KOPT-K1 (cell line): ENCODE measurements around the gene TP53AIP1.
"Not testable (repeated sequence)": the region's sequence is repeated elsewhere in the genome, so short reads cannot be mapped to it uniquely, and the experiment has no call there.

Experiments
- H3K27ac ChIP-seq: fragments of 200-600 bp; sonication (generic); 2 replicates; pipeline ENCODE4 v1.5.1; 2016; ENCODE audit warnings: antibody characterized with exemption, mild to moderate bottlenecking, low read depth, low read length; ENCODE audit not compliant: poor library complexity, severe bottlenecking
- H3K36me3 ChIP-seq: fragments of 200-600 bp; sonication (generic); 2 replicates; pipeline ENCODE4 v1.5.1; 2017; ENCODE audit warnings: antibody characterized with exemption, mild to moderate bottlenecking, low read length, moderate library complexity; ENCODE audit not compliant: insufficient read depth
- H3K9me3 ChIP-seq: fragments of 200-600 bp; sonication (generic); 2 replicates; pipeline ENCODE4 v1.5.1; 2017; ENCODE audit warnings: antibody characterized with exemption, low read length, mild to moderate bottlenecking; ENCODE audit not compliant: insufficient read depth, poor library complexity, severe bottlenecking

TP53AIP1 gene

DNA sequence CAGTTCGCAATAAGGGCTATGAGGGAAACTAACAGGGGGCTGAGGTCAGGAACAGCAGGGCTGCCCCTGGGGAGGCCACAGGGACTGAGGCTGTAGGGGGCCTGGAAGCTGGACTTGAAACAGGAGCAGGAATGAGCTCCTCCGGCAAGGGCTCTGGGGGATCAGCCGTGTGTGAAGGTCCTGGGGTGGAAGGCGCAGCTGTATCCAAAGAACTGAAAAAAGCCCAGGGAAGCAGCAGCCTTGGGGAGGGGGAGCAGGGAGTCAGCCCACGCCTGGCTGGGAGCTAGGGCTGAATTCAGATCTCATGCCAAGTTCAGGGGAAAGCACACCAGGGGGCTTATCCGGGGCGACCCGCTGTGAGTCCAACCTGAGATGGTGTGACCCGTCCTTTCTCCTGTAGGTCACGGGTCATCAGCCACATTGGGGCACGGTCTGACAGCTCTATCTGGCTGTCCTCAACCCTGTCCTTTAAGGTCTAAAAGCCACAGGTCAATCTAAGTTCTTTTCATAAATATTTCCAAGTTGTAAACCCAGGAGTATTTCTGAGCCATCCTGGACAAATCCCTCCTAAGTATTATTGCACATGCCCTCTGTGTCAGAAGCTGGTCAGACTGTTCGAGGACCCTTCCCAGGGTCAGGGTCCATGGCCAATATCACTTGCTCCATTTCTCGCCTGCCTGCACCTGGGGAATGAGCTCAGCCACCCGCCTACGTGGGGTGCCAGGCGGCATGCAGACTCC lies 18.0 kb downstream of the TP53AIP1 start:
- Histone ChIP-seq H3K27ac (no peak overlapping the region), H3K36me3 (no peaks in the 10 kb centered on the region), H3K9me3 (no peaks in the 10 kb centered on the region)

DNA sequence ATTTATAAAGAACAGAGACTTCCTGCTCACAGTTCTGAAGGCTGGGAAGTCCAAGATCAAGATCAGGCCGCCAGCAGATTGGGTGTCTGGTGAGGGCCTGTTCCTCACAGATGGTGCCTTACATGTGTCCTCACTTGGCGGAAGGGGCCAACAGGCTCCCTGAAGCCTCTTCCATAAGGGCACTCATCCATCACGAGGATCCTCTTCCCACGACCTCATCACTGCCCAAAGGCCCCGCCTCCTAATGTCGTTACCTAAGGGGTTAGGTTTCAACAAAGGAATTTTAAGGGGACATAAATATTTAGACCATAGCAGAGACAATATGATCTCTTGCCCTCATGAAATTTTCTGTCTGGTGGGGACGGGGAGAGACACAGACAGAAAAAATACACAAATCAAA lies 18.6 kb downstream of the TP53AIP1 start:
- Histone ChIP-seq H3K9me3 (no peaks in the 10 kb centered on the region), H3K27ac (no peak overlapping the region), H3K36me3 (no peaks in the 10 kb centered on the region)

GRCh38 chr11:128921793-128922192 lies 20.9 kb downstream of the TP53AIP1 start:
- Histone ChIP-seq H3K9me3 (no peaks in the 10 kb centered on the region), H3K36me3 (no peaks in the 10 kb centered on the region)

GRCh38 chr11:128920666-128921065 lies 22.0 kb downstream of the TP53AIP1 start:
- Histone ChIP-seq H3K9me3 (no peaks in the 10 kb centered on the region), H3K27ac (no peak overlapping the region), H3K36me3 (no peaks in the 10 kb centered on the region)

More at GRCh38 chr11:128921793-128922192, 20.9 kb downstream of the TP53AIP1 start:
- H3K27ac ChIP-seq, result no peak overlapping the region

DNA sequence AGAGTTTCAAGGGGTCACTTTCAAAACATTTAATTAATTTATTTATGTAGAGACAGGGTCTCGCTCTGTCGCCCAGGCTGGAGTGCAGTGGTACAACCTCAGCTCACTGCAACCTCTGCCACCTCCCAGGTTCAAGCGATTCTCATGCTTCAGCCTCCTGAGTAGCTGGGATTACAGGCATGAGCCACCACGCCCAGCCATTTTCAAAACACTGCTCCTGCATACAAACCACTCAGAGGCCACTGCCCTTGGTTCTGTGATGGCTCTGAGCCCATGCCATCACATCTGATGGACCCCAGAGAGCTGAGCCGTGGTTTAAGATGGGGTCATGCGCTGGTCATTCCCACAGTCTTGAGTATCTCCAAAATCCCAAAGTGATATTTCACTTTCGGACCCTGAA lies 23.0 kb downstream of the TP53AIP1 start:
- not testable (repeated sequence) for H3K36me3 ChIP-seq, H3K27ac ChIP-seq, H3K9me3 ChIP-seq

- no peaks in the 10 kb centered on the region for H3K36me3 ChIP-seq
- no peak overlapping the region for H3K27ac ChIP-seq
- H3K9me3 ChIP-seq, result no peaks in the 10 kb centered on the region
Measured at GRCh38 chr11:128919216-128919615, 23.5 kb downstream of the TP53AIP1 start.

DNA sequence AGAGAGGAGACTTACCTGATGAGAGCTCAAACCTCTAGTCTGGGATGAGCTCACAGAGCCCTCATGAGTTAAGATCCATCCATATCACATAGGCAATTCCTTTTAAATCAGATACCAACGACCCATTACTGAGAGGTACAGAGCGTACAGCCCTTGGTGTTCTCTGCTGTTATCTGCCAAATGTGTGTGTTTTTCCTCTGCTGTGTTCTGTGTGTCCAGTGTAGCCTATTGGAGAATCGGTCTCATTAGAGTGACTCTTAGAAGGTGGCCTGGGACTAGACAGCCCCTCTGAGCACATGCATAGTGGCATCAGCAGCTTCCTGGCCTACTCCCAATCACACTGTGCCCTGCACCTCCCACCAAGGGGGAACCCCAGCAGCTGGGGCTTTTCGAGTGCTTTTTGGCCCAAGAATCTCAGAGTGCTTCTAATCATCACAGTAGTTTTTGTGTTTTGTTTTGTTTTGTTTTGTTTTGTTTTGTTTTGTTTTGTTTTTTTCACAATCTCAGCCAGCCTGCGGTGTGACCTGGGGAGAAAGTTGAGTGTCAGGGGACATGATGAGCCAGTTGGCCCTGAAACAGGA lies 25.4 kb downstream of the TP53AIP1 start:
- H3K9me3 ChIP-seq, result no peaks in the 10 kb centered on the region
- no peak overlapping the region for H3K27ac ChIP-seq
- no peaks in the 10 kb centered on the region for H3K36me3 ChIP-seq

DNA sequence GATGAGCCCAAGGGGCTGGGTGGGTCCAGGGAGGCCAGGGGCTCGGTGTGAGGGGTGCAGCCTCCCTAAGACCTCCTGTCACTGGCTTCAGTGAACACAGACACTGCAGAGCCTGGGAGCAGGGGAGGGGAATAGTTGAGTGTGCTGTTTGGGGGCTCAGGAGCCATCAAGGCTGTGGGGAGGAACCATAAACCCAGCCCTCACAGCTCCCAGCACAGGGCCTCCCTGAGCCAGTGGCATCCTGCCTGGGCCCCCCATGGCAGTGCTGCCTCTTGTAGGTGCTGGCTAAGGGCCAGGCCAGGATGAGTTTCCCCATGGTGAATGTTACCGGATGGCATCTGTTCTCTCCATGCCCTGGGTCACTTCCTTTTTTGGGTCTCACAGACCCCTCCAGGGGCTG lies 26.0 kb downstream of the TP53AIP1 start:
- Histone ChIP-seq H3K27ac (no peak overlapping the region), H3K36me3 (no peaks in the 10 kb centered on the region), H3K9me3 (no peaks in the 10 kb centered on the region)

DNA sequence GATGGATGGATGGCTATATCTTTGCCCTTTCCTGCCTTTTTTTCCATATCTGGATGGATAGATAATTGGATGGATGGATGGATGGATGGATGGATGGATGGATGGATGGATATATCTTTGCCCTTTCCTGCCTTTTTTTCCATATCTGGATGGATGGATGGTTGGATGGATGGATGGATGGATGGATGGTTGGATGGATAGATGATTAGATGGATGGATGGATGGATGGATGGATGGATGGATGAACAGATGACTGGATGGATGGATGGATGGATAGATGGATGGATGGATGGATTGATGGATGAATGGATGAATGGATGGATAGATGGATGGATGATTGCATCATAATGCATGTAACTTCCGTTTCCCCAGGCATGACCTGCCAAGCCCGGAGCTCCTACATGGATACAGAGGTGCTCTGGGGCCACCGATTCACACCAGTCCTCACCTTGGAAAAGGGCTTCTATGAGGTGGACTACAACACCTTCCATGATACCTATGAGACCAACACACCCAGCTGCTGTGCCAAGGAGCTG lies 26.6 kb downstream of the TP53AIP1 start:
- Histone ChIP-seq H3K27ac (no peak overlapping the region), H3K36me3 (no peaks in the 10 kb centered on the region), H3K9me3 (no peaks in the 10 kb centered on the region)

GRCh38 chr11:128915149-128915521 lies 27.5 kb downstream of the TP53AIP1 start:
- H3K9me3 ChIP-seq, result no peaks in the 10 kb centered on the region
- H3K27ac ChIP-seq, result no peak overlapping the region
- H3K36me3 ChIP-seq, result no peaks in the 10 kb centered on the region

- Histone ChIP-seq H3K9me3 (no peaks in the 10 kb centered on the region), H3K27ac (no peak overlapping the region), H3K36me3 (no peaks in the 10 kb centered on the region)
Measured at GRCh38 chr11:128914216-128915148, 28.2 kb downstream of the TP53AIP1 start.

- Histone ChIP-seq H3K9me3 (no peaks in the 10 kb centered on the region), H3K36me3 (no peaks in the 10 kb centered on the region), H3K27ac (no peak overlapping the region)
Measured at GRCh38 chr11:128913806-128914205, 28.9 kb downstream of the TP53AIP1 start.

DNA sequence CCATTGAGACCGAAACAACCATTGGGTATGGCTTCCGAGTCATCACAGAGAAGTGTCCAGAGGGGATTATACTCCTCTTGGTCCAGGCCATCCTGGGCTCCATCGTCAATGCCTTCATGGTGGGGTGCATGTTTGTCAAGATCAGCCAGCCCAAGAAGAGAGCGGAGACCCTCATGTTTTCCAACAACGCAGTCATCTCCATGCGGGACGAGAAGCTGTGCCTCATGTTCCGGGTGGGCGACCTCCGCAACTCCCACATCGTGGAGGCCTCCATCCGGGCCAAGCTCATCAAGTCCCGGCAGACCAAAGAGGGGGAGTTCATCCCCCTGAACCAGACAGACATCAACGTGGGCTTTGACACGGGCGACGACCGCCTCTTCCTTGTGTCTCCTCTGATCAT lies 31.0 kb downstream of the TP53AIP1 start:
- H3K27ac ChIP-seq, result no peak overlapping the region
- H3K9me3 ChIP-seq, result no peaks in the 10 kb centered on the region
- H3K36me3 ChIP-seq, result no peaks in the 10 kb centered on the region

DNA sequence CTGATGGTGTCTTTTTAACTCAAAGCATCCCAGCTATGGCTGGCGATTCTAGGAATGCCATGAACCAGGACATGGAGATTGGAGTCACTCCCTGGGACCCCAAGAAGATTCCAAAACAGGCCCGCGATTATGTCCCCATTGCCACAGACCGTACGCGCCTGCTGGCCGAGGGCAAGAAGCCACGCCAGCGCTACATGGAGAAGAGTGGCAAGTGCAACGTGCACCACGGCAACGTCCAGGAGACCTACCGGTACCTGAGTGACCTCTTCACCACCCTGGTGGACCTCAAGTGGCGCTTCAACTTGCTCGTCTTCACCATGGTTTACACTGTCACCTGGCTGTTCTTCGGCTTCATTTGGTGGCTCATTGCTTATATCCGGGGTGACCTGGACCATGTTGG lies 31.4 kb downstream of the TP53AIP1 start:
- no peaks in the 10 kb centered on the region for H3K9me3 ChIP-seq
- H3K36me3 ChIP-seq, result no peaks in the 10 kb centered on the region

GRCh38 chr11:128910576-128910975 lies 32.1 kb downstream of the TP53AIP1 start:
- no peaks in the 10 kb centered on the region for H3K9me3 ChIP-seq
- H3K27ac ChIP-seq, result no peak overlapping the region
- no peaks in the 10 kb centered on the region for H3K36me3 ChIP-seq

More for the DNA sequence above, 31.4 kb downstream of the TP53AIP1 start:
- no peak overlapping the region for H3K27ac ChIP-seq
